Measurements from ENCODE around the gene ARHGAP24. TPM values are rescaled to one million over a fixed set of nuclear protein-coding genes. Genes with fewer than 3 reads are reported as not detected.

The ARHGAP24 gene
- total RNA-seq, 2 experiments from 2014 or later: 0.22 to 0.70 TPM

GRCh38 chr4:86050496-86050895 is 575.5 kb downstream of the ARHGAP24 start:
- TF ChIP-seq CTCF (IDR thresholded peaks at IDR 0.05): no peak
- ATAC-seq: no peak
- no peaks in the 10 kb centered on the region for H3K36me3 Mint-ChIP-seq (ENCODE audit: low read depth)
- no peak overlapping the region for H3K27ac Mint-ChIP-seq
- H3K4me1 Mint-ChIP-seq (ENCODE audit: low read depth): no peaks in the 10 kb centered on the region
- no peaks in the 10 kb centered on the region for H3K9me3 Mint-ChIP-seq
- CTCF ChIA-PET: no interaction called here
- POLR2A ChIA-PET: no interaction called here
- no peaks in the 10 kb centered on the region for H3K27me3 Mint-ChIP-seq
- intact Hi-C loops (cut with micrococcal nuclease): no loop called here
- no peak overlapping the region for H3K4me3 Mint-ChIP-seq
- DNase-seq: no peak

Small RNAs within 50 kb of the gene (microRNA-seq; reads per million reads assigned to microRNA genes)
- not detected for gene MIR4451 (ENCODE audit: borderline microRNAs expressed, borderline replicate concordance)
